Activated naive CD4-positive, alpha-beta T cell treated with Interleukin-2 at 50 U/mL for 16 hours (primary cell): ENCODE results near the gene SOHLH2.

ENCODE experiments used
- DNase-seq: peaks from one replicate; pipeline ENCODE4 v3.0.0-alpha.2; 2020

The SOHLH2 gene

DNA sequence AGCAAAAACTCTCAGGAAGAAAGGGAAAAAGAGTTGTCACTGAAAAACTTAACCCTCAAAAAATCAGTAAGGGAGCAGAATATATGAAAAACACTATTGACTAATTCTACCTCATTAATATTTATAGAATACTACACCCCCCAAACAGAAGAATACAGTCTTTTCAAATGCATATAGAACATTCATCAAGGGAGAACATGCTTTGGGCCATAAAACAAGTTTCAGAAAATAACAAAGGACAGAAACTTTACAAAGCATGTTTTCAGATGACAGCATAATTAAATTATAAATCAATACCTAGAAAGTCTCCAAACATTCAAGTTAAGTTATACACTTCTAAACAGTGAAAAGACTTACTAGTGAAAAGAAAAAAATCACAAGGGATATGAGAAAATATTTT, 30.5 kb downstream of the SOHLH2 start:
- DNase-seq, result no peak

- DNase-seq, result no peak
Observed at GRCh38 chr13:36175621-36176020, 38.7 kb downstream of the SOHLH2 start.

- DNase-seq, result no peak
Observed at GRCh38 chr13:36174923-36175322, 39.4 kb downstream of the SOHLH2 start.

GRCh38 chr13:36173571-36174322, 40.6 kb downstream of the SOHLH2 start:
- no peak for DNase-seq

GRCh38 chr13:36166046-36166445, 48.3 kb downstream of the SOHLH2 start:
- DNase-seq, result no peak

GRCh38 chr13:36163809-36164308, 50.5 kb downstream of the SOHLH2 start:
- no peak for DNase-seq

- no peak for DNase-seq
Observed at GRCh38 chr13:36163286-36163685, 51.1 kb downstream of the SOHLH2 start.

DNA sequence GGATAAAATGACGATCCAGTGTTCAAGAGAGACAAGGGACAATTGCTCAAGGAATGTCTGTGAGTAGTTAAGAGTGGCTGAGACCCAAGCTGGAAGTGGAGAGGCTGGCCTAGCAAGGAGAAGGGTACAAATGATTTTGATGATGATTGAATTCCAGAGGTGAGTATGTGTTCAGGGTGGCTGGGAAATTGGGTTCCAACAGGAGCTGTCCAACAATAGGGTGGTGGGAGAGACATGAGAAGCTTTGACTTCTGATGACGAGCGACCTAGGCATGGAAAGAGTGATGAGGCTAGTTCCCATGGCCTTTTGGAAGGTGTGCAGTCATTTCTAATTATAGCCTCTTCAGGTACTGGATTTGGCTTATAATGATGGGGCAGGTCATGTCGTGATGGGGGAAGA, 54.1 kb downstream of the SOHLH2 start:
- DNase-seq, result no peak

- no peak for DNase-seq
Observed at GRCh38 chr13:36158611-36159010, 55.7 kb downstream of the SOHLH2 start.

GRCh38 chr13:36157480-36157879, 56.9 kb downstream of the SOHLH2 start:
- no peak for DNase-seq

- DNase-seq, result no peak
Observed at GRCh38 chr13:36154567-36155291, 59.6 kb downstream of the SOHLH2 start.

DNA sequence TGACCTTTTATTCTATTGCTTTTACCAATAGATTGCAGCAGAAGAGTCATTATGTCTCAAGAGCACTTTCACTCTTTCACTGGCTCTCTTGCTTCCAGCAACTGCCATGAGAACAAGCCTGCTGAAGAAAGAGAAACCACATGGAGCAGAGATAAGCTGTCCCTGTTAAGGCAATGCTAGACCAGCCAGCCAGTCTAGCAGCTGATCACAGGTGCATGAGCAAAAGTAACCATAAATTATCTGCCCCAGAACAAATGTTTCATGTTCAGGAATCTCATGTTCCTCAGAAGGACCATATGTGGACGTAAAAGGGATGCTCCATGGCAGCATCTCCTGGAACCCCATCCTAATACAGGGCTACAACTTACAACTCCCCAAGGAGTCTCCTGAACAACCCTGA, 62.8 kb downstream of the SOHLH2 start:
- no peak for DNase-seq

DNA sequence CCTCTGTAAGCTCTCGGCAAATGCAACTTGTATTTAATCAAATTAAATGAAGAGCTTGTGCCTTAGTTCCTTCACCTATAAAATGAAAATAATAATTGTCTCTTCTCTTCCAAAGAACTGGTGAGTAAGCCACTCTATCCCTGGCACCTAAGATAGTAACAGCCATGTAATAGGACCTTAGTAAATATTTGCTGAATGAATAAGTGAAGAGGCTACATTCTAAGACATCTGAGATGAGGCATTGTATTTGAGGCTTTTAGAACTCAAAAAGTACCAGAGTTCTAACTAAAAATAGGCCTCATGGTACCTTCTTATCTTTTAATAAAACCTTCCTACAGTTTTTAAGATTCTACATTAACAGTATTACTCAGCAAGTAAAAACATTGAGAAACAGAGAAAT, 65.9 kb downstream of the SOHLH2 start:
- DNase-seq, result no peak

DNA sequence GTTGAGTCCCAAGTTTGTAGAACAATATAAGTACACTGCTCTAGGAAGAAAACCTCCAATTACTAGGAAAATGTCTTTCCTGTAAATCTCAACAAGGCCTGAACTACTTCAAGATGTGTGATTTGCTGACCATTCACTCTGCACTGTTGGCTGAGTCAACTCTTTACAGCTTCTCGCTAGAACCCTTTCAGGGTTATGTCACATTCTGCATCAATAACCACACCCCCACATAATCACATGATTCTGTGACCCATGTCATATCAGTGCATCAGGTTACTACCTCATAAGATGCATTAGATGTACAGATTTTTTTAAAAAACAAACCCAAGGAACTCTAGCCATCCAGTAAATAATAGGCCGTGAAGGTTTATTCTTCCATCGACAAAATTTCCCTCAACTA, 67.0 kb downstream of the SOHLH2 start:
- DNase-seq, result no peak

DNA sequence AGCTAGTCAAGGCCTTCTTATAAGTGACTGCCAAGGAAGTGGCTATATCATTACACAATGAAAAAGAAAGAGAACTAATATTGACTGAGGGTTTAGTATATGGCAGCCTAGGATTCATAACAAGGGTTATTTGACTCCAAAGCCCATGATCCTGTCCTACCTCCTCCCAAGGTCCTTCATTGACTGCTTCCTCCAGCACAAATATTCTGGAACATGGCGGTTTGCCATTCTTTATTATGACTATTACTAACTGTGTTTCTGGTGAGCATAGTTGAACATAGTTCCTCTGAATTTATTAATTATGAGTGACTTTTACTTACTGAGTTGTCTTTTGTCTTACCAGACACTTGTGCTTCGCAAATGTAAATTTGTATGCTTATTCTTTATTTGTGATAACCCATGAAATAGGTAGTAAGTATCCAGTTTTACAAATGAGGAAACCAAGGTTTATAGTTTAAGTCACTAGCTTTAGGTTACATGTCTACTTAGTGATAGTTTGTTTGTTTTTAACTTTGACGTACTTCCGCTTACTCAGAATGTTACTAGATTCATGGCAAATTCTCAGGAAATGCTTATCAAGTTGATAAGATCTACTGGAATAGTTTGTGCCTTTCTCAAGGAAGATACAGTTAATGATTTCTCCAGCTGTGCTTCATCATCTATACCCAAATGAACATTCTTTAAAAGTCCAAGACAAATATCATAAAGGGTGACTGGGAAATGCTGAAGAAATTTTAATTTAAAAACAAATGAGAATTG, 67.7 kb downstream of the SOHLH2 start:
- no peak for DNase-seq

GRCh38 chr13:36143738-36144137, 70.6 kb downstream of the SOHLH2 start:
- DNase-seq, result no peak

GRCh38 chr13:36142735-36143134, 71.6 kb downstream of the SOHLH2 start:
- no peak for DNase-seq

DNA sequence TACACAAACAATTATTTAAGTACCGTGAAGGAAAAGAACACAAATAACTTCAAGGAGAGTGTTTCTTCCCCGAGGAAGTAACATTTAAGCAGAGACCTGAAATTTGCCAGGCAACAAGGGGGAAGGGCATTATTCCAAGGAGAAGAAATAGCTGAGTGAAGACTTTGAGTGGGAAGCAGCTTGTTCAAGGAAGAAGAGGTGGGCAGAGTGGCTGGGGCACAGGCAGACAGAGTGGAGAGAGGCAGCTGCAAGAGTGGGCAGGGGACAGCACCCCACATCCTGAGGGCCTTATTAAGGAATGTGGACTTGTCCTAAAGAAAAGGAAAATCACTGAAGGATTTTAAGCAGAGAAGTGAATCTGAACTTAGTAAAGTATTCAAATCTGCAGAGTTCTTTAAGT, 78.5 kb downstream of the SOHLH2 start:
- no peak for DNase-seq

GRCh38 chr13:36134632-36135031, 79.7 kb downstream of the SOHLH2 start:
- no peak for DNase-seq

- no peak for DNase-seq
Observed at GRCh38 chr13:36133950-36134626, 80.3 kb downstream of the SOHLH2 start.

- no peak for DNase-seq
Observed at GRCh38 chr13:36132376-36132775, 82.0 kb downstream of the SOHLH2 start.

DNA sequence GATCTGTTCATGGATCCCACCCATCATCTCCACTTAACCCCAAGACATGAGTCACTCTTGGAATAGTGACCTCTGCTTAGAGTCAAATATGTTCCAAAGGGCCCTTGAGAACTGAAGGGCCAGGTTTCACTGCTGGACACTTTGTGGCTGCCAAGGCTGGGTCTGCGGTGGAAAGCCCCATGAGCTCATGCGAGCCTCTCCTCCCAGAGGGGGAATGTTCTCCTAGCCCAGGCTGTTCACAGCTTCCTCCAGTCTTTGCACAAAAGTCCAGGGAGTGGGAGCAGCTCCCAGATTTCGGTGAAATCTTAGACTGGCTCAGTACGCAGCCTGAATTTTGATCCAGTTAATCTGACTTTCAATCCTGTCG, 82.4 kb downstream of the SOHLH2 start:
- DNase-seq, result no peak
